Islet precursor cell (in vitro differentiated cells): ENCODE results near the gene SLC31A2.
"Not testable (repeated sequence)": the region's sequence is repeated elsewhere in the genome, so short reads cannot be mapped to it uniquely, and the experiment has no call there.

Source experiments
- DNase-seq: peaks from one replicate; pipeline ENCODE4 v3.0.0-alpha.2; 2018

The SLC31A2 gene, protein sequence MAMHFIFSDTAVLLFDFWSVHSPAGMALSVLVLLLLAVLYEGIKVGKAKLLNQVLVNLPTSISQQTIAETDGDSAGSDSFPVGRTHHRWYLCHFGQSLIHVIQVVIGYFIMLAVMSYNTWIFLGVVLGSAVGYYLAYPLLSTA

DNA sequence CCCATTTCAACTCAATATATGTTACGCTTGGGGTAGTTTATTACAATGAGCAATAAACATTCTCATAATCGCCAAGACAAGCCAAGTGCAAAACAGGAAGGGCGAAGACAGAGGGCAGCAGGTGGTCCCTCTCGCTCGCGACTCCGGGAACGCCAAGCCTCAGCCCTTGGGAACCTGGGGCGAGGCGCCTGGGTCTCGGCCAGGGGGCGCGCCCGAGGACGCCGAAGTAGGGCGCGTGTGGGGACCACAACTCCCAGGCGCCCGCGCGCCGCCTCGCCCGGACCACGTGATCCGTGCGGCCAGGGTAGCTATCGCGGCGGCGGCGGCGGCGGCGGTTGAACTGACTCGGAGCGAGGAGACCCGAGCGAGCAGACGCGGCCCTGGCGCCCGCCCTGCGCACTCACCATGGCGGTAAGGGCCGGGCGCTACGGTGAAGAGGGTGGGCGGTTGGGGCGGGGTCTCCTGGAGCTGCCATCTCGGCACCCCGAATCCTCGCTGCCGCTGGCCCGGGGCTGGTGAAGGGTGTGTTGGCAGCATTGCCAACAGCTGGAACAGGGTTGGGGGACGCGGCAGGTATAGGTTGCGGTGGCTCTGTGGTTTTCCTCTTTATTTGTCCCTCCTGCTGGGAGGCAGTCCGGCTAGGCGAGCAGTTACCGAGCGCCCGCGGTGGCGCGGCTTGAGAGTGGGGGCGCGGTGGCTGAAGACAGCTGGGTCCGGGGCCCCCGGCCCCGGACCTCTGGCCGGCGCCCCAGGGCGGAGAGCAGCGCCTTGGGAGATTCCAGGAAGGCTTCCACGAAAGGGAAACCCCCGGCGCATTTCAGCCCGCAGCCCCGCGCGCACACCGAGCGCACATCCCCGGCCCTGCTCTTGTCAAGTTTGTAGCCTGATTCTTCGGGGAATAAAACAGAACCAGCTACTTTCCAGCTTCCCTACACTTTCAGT, at the start of gene SLC31A2:
TSS of gene SLC31A2 (plus strand) at position 338 of the 942 bp plus-strand sequence. CDS start at position 406, 68 bp downstream.
- DNase-seq, result peak; percentile 95

DNA sequence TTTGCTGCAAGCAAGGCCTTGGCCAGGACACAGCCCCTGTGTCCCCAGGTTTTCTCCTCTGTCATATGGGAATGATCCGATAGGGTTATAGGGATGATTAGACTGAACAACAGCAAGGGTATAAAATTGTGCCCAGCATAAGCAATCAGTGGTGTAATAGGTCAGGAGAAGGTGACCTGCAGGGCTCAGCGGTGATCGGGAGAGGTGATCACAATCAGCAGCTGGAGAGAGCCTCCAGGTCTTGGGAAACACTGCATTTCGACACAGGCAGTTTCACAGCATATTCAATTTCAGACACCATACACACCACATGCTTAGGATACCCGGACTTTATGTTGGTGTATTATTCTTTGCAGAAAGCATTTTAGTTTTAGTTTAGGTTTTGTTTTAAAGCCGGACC, 45.5 kb upstream of the SLC31A2 start:
- DNase-seq, result not testable (repeated sequence)

DNA sequence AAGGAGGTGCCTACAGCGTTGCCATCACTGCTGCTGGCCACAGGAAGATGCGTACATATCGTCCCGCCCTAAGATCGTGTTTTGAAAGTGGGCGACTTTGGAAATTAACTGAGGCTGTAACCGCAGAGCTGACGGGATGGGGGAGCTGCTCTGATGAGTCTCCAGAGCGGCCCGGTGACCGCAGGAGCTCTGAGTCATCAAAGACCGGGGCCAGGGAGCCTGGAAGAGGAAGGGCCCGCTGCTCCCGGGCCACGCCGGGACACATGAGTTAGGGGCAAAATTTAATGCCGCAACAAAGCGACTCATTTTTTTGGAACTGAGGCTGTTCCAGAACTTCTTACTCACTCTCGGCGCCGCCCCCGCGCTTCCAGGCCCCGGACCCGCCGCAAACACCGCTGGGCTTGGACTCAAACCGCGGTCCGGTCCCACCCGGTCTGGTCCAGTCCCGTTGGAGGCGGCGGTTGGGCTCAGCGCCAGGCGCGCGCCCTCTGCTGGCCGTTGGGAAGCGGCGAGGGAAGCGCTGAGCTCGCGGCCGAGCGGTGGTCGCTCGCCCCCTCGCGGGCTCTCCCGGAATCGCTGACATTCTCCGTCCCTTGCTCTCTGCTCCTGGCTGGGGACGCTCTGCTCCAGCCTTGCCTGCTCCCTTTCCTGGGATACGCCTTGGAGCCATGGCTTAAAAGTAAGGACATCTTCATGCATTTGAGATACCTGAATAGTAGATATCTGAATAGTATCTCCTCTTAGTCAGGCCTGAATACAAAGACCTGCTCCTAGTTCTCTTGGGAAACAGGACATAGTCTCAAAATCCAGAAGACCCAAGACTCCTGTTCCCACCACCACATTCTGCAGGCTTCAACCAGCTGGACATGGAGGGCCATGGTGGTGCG, 39.5 kb upstream of the SLC31A2 start:
- not testable (repeated sequence) for DNase-seq

DNA sequence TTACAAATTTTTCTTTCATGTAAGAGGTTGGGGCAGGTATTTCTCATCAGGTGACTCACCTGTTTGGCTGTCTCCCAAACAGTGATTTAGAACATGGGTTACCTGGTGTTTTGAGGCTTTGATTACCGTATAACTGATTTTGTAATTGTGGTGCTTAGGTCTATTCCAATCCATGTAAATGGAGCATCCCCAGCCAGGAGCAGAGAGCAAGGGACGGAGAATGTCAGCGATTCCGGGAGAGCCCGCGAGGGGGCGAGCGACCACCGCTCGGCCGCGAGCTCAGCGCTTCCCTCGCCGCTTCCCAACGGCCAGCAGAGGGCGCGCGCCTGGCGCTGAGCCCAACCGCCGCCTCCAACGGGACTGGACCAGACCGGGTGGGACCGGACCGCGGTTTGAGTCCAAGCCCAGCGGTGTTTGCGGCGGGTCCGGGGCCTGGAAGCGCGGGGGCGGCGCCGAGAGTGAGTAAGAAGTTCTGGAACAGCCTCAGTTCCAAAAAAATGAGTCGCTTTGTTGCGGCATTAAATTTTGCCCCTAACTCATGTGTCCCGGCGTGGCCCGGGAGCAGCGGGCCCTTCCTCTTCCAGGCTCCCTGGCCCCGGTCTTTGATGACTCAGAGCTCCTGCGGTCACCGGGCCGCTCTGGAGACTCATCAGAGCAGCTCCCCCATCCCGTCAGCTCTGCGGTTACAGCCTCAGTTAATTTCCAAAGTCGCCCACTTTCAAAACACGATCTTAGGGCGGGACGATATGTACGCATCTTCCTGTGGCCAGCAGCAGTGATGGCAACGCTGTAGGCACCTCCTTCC, 37.9 kb upstream of the SLC31A2 start:
- DNase-seq, result not testable (repeated sequence)

DNA sequence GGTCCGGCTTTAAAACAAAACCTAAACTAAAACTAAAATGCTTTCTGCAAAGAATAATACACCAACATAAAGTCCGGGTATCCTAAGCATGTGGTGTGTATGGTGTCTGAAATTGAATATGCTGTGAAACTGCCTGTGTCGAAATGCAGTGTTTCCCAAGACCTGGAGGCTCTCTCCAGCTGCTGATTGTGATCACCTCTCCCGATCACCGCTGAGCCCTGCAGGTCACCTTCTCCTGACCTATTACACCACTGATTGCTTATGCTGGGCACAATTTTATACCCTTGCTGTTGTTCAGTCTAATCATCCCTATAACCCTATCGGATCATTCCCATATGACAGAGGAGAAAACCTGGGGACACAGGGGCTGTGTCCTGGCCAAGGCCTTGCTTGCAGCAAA, 32.0 kb upstream of the SLC31A2 start:
- not testable (repeated sequence) for DNase-seq

DNA sequence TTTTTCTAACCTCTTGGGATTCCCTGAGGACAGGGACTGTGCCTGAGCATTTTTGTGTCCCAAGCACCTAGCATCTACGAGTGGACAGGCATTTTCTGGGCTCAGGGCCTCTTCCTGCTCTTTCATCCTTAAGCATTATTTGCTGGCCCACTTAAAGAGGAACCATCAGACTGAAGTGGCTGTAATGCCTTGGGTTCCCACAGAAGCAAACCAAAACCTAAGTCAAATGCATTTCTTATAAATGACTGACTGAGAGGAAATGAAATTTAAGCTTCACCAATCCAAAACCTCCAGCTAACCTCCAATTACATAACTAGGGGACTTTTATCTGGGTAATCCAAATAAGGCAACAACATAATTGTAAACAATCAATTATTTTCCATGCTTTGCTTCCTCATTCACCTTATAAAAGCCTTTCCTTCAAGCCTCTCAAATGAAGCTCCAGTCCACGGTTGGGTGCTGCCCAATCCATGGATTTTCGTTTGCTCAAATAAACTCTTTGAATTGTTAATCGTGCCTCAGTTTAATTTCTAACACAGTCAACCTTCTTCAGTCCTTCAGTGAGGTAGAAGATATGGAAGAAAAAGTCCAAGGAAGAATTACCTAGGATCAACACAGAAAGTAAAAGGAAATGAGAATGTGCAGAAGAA, 25.3 kb upstream of the SLC31A2 start:
- no peak for DNase-seq

DNA sequence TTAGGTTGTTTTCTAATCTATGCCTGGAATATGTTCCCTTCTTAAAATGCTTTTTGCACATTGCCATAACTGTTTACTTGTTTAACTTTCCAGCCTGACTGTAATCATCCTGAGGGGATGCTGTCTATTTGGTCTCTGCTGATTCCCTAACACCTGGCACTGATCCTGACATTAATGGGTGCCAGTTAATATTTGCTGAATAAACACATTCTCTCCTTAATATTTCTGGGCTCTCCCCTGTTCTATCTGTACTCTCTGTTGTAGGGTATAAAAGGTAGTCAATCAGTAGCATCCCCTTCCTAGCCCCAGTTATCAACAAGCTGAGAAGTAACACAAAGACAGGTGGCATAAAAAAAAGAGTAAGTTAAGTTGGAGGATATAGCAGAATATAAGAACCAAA, 21.3 kb upstream of the SLC31A2 start:
- no peak for DNase-seq

DNA sequence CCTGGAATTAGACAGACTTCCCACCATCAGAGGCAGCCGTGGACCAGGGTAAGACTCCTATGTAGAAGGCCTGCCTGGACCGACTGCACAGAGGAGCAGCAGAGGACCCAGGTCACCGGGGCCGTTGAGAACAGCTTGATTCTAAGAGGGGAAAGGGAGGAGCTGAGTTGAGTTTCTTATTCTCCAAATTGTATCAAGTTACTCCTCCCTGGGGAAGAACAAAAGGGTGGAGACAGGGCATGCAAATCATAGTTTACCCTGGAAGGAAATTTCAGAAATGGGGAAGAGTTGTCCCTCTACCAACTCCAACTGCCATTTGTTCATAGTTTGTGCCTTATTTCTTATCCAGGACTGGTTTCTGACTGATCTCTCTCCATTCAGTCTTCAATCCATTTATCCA, 20.9 kb upstream of the SLC31A2 start:
- no peak for DNase-seq

DNA sequence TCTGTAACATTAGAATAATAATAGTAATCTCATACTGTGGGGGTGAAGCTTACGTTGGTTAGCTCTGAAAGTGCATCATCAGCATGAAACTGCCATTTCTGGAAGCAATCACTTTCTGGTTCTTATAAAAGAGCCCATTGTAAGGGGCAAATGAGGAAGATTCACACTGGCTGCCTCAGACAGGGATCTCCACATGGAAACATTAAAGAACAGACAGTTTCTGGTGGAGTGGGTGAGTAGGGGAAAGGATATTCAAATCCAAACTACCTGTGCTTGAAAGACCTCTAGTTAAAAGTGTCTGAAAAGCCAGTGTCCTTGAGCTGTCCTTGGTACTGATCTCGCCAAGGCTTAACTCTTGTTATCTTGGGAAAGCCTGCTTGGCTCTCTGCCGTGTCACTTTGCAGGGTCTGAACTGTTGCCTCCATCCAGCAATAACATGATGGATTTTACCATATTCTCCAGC, 19.1 kb upstream of the SLC31A2 start:
- peak; percentile 57 for DNase-seq

DNA sequence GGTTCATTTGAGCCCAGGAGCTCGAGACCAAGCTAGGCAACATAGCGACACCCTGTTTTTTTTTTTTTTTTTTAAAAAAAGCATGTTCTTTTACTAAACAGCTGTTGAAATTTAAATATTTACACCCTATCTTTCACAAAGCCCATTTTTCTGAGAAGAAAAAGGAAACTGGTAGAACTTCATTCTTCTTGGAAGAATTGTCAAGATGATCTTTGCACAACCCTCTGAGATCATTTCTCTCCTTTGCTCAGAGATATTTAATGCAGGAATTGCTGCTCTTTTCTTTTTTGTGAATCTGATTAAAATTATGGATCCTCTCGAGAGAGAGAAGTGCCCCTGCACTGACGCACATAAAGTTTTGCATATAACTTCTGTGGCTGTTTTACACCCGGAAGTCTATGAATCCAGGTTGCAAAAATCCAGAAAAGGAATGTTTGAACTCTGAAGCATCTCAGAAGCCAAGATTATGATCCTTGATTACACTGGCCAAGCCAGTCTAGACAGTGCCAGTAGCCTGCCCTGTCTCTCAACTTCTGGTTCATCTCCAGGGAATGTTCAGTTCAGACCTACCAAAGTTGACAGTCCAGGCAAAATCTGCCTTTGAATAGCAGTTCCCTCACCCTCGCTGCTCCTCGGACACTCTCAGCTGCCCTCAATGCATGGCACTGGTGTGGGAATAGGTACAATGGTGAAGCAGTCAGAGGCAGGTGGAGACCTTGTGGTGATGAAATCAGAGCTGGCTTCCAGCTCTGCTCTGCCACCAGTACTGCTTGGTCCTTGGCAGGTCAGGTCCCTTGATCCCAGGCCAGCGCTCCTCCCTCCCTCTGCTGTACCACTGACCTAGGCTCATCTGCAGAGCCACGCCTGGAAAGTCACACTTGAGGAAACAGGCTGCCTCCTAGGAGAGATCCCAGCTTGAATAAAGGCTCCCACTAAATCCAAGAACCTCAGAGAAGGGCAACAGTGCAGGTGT, 13.3 kb upstream of the SLC31A2 start:
- DNase-seq, result no peak

DNA sequence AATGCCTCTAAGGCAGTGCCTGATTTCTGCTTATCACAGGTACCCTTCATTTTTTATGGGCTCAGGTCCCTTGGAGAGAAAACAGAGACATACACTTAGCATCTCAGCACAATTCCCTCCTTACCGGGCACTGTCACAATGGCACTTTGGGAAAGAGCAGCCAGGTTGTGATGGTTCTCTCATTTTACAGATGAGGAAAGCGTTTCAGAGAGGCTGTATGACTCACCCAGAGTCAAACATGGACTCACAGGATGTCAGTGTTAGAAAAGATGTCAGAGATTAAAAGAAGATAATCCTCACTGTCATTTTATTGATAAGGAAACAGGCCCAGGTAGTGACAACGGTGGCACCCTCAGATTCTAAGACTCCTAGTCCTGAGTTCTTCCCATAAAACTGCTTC, 12.0 kb upstream of the SLC31A2 start:
- no peak for DNase-seq

DNA sequence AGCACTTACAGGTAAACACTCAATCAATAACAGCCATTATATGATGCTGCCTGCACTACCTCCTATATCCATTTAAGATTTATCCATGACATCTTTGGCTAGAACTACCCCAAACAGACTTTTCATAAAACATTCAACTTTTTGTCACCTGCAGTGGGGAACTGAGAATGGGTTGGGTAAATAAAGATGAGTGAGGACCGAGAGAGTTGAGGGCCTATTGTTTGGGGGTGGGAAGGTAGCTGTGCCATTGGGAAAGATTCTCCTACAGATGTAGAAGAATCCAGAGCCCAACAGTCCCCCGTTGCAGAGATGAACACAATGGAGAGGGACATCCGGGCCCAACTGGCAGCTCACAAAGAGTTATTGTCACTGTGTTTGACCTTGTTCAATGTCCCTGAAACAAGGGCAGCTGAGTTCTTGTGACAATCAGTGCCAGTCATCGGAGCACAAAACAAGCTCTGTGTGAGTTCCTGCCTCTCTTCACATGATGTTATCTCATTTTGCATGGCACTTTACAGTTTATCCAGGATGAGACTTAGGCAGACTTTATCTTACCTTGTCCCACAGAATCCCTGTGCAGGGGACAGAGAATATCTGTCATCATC, 11.5 kb upstream of the SLC31A2 start:
- no peak for DNase-seq

DNA sequence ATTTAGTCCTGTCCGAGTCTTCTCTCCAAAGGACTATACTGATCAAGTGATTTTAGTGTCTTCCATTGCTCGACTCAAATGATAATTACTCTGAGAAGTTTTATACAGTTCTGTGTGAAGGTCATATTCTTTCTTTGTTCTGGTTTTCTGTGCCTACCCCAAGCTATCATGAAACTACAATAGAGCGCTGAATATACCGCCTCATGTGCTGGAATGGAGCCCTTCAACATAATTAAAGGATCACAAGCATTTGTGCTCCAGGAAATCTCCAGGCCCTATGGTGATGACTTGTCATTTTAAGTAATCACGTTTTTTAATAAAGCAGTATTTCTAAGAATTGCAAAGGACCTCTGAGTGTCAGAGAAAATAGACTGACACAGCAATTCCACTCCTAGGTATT, 10.9 kb upstream of the SLC31A2 start:
- no peak for DNase-seq

DNA sequence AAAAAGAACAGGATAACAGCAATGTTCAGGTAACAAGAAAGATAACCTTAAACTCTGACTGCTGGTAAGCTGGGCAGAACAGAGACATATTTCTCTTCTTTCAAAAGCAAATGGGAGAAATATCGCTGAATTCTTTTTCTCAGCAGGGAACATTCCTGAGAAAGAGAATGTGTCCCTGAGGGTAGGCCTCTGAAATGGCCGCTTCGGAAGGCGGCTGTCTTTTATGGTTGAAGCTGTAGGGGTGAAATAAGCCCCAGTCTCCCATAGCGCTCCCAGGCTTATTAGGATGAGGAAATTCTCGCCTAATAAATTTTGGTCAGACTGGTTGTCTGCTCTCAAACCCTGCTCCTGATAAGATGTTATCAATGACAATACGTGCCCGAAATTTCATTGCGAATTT, 9.9 kb upstream of the SLC31A2 start:
- not testable (repeated sequence) for DNase-seq

DNA sequence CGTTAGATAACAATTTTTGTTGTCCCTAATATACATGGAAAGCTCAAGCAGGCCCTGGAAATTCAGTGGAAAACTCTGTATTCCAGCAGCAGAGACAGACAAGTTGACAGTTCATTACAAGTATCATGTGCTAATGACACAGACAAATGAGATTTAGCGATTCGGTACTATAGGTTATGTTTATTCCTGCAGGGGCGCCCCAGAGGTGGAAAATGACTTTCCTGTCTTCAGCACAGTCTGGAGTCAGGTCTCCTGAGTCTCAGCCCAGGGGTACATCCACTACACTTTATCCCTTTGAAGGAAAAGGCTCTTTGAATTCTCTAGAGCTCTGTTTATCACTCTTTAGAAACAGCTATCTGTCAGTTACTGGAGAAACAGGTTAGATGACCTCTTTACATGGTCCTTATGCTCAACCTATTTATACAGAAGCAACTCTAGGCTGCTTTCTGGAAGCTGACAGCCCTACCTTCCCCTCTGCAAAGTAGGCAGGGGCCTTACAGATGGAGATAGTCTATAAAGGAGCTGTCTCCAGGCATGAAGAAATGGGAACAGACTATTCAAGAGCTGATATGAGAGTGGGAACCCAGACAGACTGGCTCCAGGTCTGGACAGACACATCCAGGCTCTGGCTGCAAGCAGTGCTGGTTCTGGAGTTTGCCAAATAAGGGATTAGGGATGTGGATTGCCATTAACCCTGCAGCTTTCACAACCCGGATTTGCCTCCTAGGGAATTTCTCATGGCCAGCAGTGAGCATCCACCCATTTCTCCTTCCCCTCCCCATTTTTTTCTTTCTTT, 7.2 kb upstream of the SLC31A2 start:
- no peak for DNase-seq

DNA sequence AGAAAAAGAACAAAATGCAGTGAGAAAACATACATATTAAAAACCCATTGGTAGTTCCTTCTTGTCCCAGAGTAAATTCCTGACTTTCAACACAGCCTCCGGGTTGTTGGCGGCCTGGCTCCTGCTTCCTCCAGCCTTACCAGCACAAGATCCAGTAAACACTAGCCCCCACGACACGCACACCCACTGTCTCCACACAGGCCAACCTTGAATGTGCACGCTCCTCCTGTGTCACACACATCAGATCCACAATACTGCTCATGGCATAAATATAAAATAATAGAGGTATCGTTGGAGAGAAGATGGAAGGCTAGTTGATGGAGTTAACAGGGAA, 2.5 kb upstream of the SLC31A2 start:
- no peak for DNase-seq

DNA sequence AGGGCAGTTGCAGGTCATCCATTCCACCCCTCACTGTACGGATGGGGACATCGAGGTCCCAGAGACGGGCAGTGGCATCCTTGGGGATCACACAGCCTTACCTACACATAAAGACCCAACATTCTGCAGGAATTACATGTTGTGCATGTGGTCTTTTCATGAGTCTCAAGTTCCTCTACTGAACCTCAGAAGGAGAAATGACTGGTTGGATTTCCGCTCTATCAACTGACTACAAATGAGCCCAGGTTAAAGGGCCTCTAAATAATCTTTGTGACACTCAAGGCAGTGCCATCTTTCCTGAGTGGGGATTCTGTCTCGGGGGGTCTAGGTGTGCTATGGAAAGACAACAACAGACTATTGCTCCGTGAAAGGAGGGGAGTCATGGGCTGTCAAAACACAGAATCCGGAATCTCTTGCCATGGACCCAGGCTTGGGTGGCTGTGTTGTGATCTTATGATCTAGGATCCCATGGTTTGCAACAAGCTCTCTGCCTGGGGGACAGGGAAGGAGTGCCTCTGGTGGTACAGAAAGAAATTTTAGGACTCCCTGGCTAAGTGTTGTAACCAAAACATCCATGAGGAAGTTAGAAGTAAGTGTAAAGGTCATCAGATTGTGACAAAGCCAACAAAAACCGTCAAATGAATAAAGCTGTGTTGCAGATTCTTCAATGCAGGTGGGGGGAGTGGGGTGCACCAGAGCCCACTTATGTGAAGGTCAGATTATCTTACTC, 1.9 kb upstream of the SLC31A2 start:
- DNase-seq, result no peak

DNA sequence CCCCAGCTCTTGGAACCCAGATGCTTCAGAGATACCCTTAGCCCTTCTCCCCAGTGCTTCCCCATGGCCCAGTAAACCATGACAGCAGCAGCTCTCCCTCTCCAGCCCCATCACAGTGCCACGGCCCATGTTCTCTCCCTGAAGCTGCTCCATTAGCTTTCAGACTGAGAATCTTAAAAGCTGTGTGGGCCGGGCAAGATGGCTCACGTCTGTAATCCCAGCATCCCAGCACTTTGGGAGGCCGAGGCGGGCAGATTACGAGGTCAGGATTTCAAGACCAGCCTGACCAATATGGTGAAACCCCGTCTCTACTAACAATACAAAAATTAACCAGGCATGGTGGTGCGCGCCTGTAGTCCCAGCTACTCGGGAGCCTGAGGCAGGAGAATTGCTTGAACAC, 1.2 kb upstream of the SLC31A2 start:
- not testable (repeated sequence) for DNase-seq
